Thymus (tissue), 11 donors: ENCODE measurements around the gene ATF3. TPM values are rescaled to one million over a fixed set of nuclear protein-coding genes. Genes with fewer than 3 reads are reported as not detected.

Experiments
- DNase-seq, 9 donors: peaks; one replicate each; pipeline ENCODE4 v3.0.0-alpha.2; 2013; ENCODE audit warnings: low spot score in 9 of 9, low read depth in 6 of 9, missing footprints in 1 of 9
- H3K27ac ChIP-seq, 2 donors: one replicate each; pipeline ENCODE4 v1.5.1; 2013; ENCODE audit warnings: control low read depth in 1 of 2, low read depth in 1 of 2, low read length in 1 of 2, mild to moderate bottlenecking in 1 of 2, moderate library complexity in 1 of 2
- H3K27me3 ChIP-seq, 2 donors: one replicate each; pipeline ENCODE4 v1.5.1; 2013; ENCODE audit warnings: low read length in 1 of 2; ENCODE audit not compliant: control insufficient read depth in 2 of 2, insufficient read depth in 1 of 2
- H3K36me3 ChIP-seq, 2 donors: one replicate each; pipeline ENCODE4 v1.5.1; 2013; ENCODE audit warnings: low read length in 1 of 2, mild to moderate bottlenecking in 1 of 2, moderate library complexity in 1 of 2; ENCODE audit not compliant: control insufficient read depth in 2 of 2, insufficient read depth in 2 of 2
- H3K4me1 ChIP-seq, 2 donors: one replicate each; pipeline ENCODE4 v1.5.1; 2013; ENCODE audit warnings: low read length in 2 of 2; ENCODE audit not compliant: control insufficient read depth in 2 of 2, insufficient read depth in 2 of 2
- H3K4me3 ChIP-seq, 2 donors: one replicate each; pipeline ENCODE4 v1.5.1; 2013; ENCODE audit warnings: low read length in 2 of 2, control low read depth in 1 of 2, mild to moderate bottlenecking in 1 of 2
- H3K9me3 ChIP-seq, 2 donors: one replicate each; pipeline ENCODE4 v1.5.1; 2013; ENCODE audit warnings: low read length in 1 of 2, mild to moderate bottlenecking in 1 of 2; ENCODE audit not compliant: control insufficient read depth in 2 of 2, insufficient read depth in 1 of 2
- WGBS: extraction: QIAGEN DNeasy Blood & Tissue Kit; methylation state at CpG from one replicate; pipeline ENCODE4 v1.1.7; 2013; 5-methylcytosine and 5-hydroxymethylcytosine counted together
- polyA plus RNA-seq: library from polyadenylated mRNA; stranded (reverse); fragments of 200-250 nt; gene quantifications from one replicate; pipeline ENCODE4 v1.2.3, GENCODE V29; 2013
- total RNA-seq: library from RNA; stranded (reverse); fragments of 120-200 nt; gene quantifications from one replicate; pipeline ENCODE4 v1.2.4, GENCODE V29; 2013
- donor health status: healthy.

The ATF3 gene
- total and polyA plus RNA-seq, 2 donors = 4.4 to 34.6 TPM

GRCh38 chr1:212618466-212619210 is 10.1 kb downstream of the ATF3 start:
- no peaks in the 10 kb centered on the region for H3K27me3 ChIP-seq
- H3K36me3 ChIP-seq = no peaks in the 10 kb centered on the region
- WGBS = 95% methylated on average over 8 of the region's 8 CpGs
- H3K27ac ChIP-seq = no peak overlapping the region
- H3K4me1 ChIP-seq = peaks cover 0 to 10% of the 10 kb centered on the region in 2 donors
- DNase-seq = no peak
- H3K9me3 ChIP-seq = no peaks in the 10 kb centered on the region
- H3K4me3 ChIP-seq = no peak overlapping the region

- WGBS = 95% methylated on average over 1 of the region's 1 CpG
- Histone ChIP-seq H3K4me1 (peaks cover 0 to 5% of the 10 kb centered on the region in 2 donors), H3K27me3 (no peaks in the 10 kb centered on the region), H3K36me3 (no peaks in the 10 kb centered on the region), H3K9me3 (no peaks in the 10 kb centered on the region), H3K4me3 (no peak overlapping the region), H3K27ac (no peak overlapping the region)
- DNase-seq = no peak
These were observed 11.7 kb downstream of the ATF3 start for GRCh38 chr1:212620293-212620692.

- WGBS = 79% methylated on average over 10 of the region's 10 CpGs
- H3K27ac ChIP-seq = no peak overlapping the region
- peak in 1 of 9 donors; percentile 34 for DNase-seq
- H3K9me3 ChIP-seq = no peaks in the 10 kb centered on the region
- H3K4me3 ChIP-seq = no peak overlapping the region
- H3K27me3 ChIP-seq = no peaks in the 10 kb centered on the region
- H3K4me1 ChIP-seq = peaks cover 0 to 5% of the 10 kb centered on the region in 2 donors
- H3K36me3 ChIP-seq = no peaks in the 10 kb centered on the region
These were observed 12.7 kb downstream of the ATF3 start for GRCh38 chr1:212621043-212621948.

- no peaks in the 10 kb centered on the region for H3K36me3 ChIP-seq
- H3K4me1 ChIP-seq = peaks cover 0 to 5% of the 10 kb centered on the region in 2 donors
- no peaks in the 10 kb centered on the region for H3K9me3 ChIP-seq
- no peak overlapping the region for H3K4me3 ChIP-seq
- H3K27ac ChIP-seq = no peak overlapping the region
- H3K27me3 ChIP-seq = no peaks in the 10 kb centered on the region
- WGBS = 17% methylated on average over 1 of the region's 1 CpG
- no peak for DNase-seq
These were observed 13.4 kb downstream of the ATF3 start for GRCh38 chr1:212621949-212622305.

GRCh38 chr1:212622467-212622866 is 13.9 kb downstream of the ATF3 start:
- 98% methylated on average over 3 of the region's 3 CpGs for WGBS
- H3K36me3 ChIP-seq = no peaks in the 10 kb centered on the region
- no peaks in the 10 kb centered on the region for H3K9me3 ChIP-seq
- H3K4me1 ChIP-seq = peaks cover 0 to 5% of the 10 kb centered on the region in 2 donors
- no peak overlapping the region for H3K27ac ChIP-seq
- no peaks in the 10 kb centered on the region for H3K27me3 ChIP-seq
- DNase-seq = no peak
- no peak overlapping the region for H3K4me3 ChIP-seq

- 98% methylated on average over 4 of the region's 4 CpGs for WGBS
- no peaks in the 10 kb centered on the region for H3K9me3 ChIP-seq
These were observed 14.3 kb downstream of the ATF3 start for GRCh38 chr1:212622906-212623305.

GRCh38 chr1:212623603-212624002 is 15.0 kb downstream of the ATF3 start:
- WGBS = 97% methylated on average over 2 of the region's 2 CpGs
- Histone ChIP-seq H3K27me3 (no peaks in the 10 kb centered on the region), H3K27ac (no peak overlapping the region), H3K4me1 (peaks cover 0 to 5% of the 10 kb centered on the region in 2 donors), H3K4me3 (no peak overlapping the region), H3K36me3 (no peaks in the 10 kb centered on the region), H3K9me3 (no peaks in the 10 kb centered on the region)
- no peak for DNase-seq

More at GRCh38 chr1:212622906-212623305, 14.3 kb downstream of the ATF3 start:
- Histone ChIP-seq H3K27me3 (no peaks in the 10 kb centered on the region), H3K4me1 (peaks cover 0 to 5% of the 10 kb centered on the region in 2 donors), H3K27ac (no peak overlapping the region), H3K4me3 (no peak overlapping the region), H3K36me3 (no peaks in the 10 kb centered on the region)
- DNase-seq = no peak

GRCh38 chr1:212624976-212625501 is 16.5 kb downstream of the ATF3 start:
- H3K4me1 ChIP-seq = peaks cover 5 to 16% of the 10 kb centered on the region in 2 donors
- 97% methylated on average over 18 of the region's 18 CpGs for WGBS
- DNase-seq = no peak

More at GRCh38 chr1:212624976-212625501, 16.5 kb downstream of the ATF3 start:
- Histone ChIP-seq H3K36me3 (no peaks in the 10 kb centered on the region), H3K9me3 (no peaks in the 10 kb centered on the region), H3K4me3 (no peak overlapping the region), H3K27ac (no peak overlapping the region), H3K27me3 (no peaks in the 10 kb centered on the region)
